ENCODE results near the gene AGPS. TPM values are rescaled to one million over a fixed set of nuclear protein-coding genes. Genes with fewer than 3 reads are reported as not detected.

Gene AGPS
- total and polyA plus RNA-seq, 9 of the 15 experiments (the other 6 are each of a cell fraction or from before 2014, with no cell fraction given): 15.5 to 211 (median 63.1) TPM

DNA sequence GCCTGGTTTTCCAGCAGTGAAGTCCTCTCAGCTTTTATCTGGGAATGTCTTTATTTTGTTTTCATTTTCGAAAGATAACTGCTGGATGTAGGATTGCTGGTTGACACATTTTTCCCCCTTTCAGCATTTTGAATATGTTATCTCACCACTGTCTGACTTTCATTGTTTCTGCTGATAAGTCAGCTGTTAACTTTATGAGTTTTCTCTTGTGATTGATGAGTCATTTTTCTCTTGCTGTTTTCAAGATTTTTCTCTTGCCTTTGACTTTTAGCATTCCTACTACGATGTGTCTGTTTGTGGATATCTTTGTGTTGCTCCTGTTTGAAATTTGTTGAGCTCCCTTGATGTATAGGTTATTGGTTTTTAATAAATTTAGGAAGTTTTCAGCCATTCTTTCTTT lies 85.5 kb downstream of the AGPS start (continued):
- TF ChIP-seq KAT7 (CRISPR knock-in tag; IDR thresholded peaks at IDR 0.05; ENCODE audit: borderline replicate concordance): no peak
- TF ChIP-seq CBFA2T3 (IDR thresholded peaks at IDR 0.05): peak; percentile 75
- TF ChIP-seq SAP30 (IDR thresholded peaks at IDR 0.05; ENCODE audit: borderline replicate concordance, insufficient read depth, low read depth, low read length, poor library complexity, severe bottlenecking): no peak
- TF ChIP-seq DPF2 (IDR thresholded peaks at IDR 0.05): peak; percentile 76
- TF ChIP-seq CBX1 (IDR thresholded peaks at IDR 0.05; ENCODE audit: low read depth): peak; percentile 66; the same call in 1 of the 2 replicates
- TF ChIP-seq, protein P1, sequence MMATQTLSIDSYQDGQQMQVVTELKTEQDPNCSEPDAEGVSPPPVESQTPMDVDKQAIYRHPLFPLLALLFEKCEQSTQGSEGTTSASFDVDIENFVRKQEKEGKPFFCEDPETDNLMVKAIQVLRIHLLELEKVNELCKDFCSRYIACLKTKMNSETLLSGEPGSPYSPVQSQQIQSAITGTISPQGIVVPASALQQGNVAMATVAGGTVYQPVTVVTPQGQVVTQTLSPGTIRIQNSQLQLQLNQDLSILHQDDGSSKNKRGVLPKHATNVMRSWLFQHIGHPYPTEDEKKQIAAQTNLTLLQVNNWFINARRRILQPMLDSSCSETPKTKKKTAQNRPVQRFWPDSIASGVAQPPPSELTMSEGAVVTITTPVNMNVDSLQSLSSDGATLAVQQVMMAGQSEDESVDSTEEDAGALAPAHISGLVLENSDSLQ (IDR thresholded peaks at IDR 0.05): peak; percentile 56
- peak; percentile 78 for TF ChIP-seq MEIS2 (IDR thresholded peaks at IDR 0.05; ENCODE audit: partially characterized antibody)
- TF ChIP-seq, protein P2, sequence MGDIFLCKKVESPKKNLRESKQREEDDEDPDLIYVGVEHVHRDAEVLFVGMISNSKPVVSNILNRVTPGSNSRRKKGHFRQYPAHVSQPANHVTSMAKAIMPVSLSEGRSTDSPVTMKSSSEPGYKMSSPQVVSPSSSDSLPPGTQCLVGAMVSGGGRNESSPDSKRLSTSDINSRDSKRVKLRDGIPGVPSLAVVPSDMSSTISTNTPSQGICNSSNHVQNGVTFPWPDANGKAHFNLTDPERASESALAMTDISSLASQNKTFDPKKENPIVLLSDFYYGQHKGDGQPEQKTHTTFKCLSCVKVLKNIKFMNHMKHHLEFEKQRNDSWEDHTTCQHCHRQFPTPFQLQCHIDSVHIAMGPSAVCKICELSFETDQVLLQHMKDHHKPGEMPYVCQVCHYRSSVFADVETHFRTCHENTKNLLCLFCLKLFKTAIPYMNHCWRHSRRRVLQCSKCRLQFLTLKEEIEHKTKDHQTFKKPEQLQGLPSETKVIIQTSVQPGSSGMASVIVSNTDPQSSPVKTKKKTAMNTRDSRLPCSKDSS (IDR thresholded peaks at IDR 0.05; ENCODE audit: low read depth, partially characterized antibody): peak; percentile 91
- 0 out of 2 replicates have a peak, but pooled peaks have one; percentile 38 for TF ChIP-seq SMARCA5 (IDR thresholded peaks at IDR 0.05)
- peak; percentile 76 for TF ChIP-seq FOXM1 (IDR thresholded peaks at IDR 0.05; ENCODE audit: low read depth)
- no peak for TF ChIP-seq FOXM1 (CRISPR knock-in tag; IDR thresholded peaks at IDR 0.05; ENCODE audit: low read depth)
- TF ChIP-seq JUN (IDR thresholded peaks at IDR 0.05; ENCODE audit: borderline replicate concordance, low read depth, low read length): peak; percentile 87; the same call in 1 of the 2 replicates
- TF ChIP-seq JUN (CRISPR knock-in tag; IDR thresholded peaks at IDR 0.05; ENCODE audit: borderline replicate concordance): no peak
- peak; percentile 43; the same call in 1 of the 2 replicates for TF ChIP-seq TEAD4 (IDR thresholded peaks at IDR 0.05; ENCODE audit: low read length)
- no peak for TF ChIP-seq TEAD4 (CRISPR knock-in tag; IDR thresholded peaks at IDR 0.05; ENCODE audit: borderline replicate concordance)
- TF ChIP-seq NFE2 (IDR thresholded peaks at IDR 0.05; ENCODE audit: low read depth): peak; percentile 67
- peak in 1 of 2 experiments; percentile 62; a peak in 1 of 4 replicates for TF ChIP-seq FOXK2 (conservative IDR thresholded peaks at IDR 0.05 in 1 of 2, IDR thresholded peaks at IDR 0.05 in 1 of 2; ENCODE audit: low read depth in 2 of 2)
- TF ChIP-seq TCF3 (CRISPR knock-in tag; IDR thresholded peaks at IDR 0.05): peak; percentile 33; the same call in 1 of the 2 replicates
- TF ChIP-seq MAFF (IDR thresholded peaks at IDR 0.05; ENCODE audit: low read length): peak; percentile 15; the same call in 1 of the 2 replicates
- peak; percentile 42 for TF ChIP-seq NCOR1 (IDR thresholded peaks at IDR 0.05)
- TF ChIP-seq ZNF444 (CRISPR knock-in tag; IDR thresholded peaks at IDR 0.05): no peak
- TF ChIP-seq PML (IDR thresholded peaks at IDR 0.05; ENCODE audit: low read length): no peak
- TF ChIP-seq CC2D1A (IDR thresholded peaks at IDR 0.05): peak; percentile 60
